WERI-Rb-1 (cell line): Measurements from ENCODE around the gene ALOX12B.

Source experiments
- DNase-seq: peaks from one replicate; pipeline ENCODE4 v3.0.0-alpha.2; 2020
- H3K27ac ChIP-seq: fragments of 250-450 bp; sonication (Bioruptor Pico); 2 replicates; pipeline ENCODE4 v1.5.1; 2020; ENCODE audit warnings: mild to moderate bottlenecking, moderate library complexity
- H3K27me3 ChIP-seq: fragments of 250-450 bp; sonication (Bioruptor Pico); 2 replicates; pipeline ENCODE4 v1.5.1; 2021; ENCODE audit warnings: mild to moderate bottlenecking, low read depth, moderate library complexity; ENCODE audit not compliant: insufficient read depth, severe bottlenecking
- H3K36me3 ChIP-seq: fragments of 250-450 bp; sonication (Bioruptor Pico); 2 replicates; pipeline ENCODE4 v1.5.1; 2020; ENCODE audit warnings: mild to moderate bottlenecking, moderate library complexity
- H3K4me3 ChIP-seq: 2 replicates; pipeline ENCODE4 v1.5.1; 2011; ENCODE audit warnings: low read depth, mild to moderate bottlenecking, control low read depth, low read length
- H3K9me3 ChIP-seq: fragments of 250-450 bp; sonication (Bioruptor Pico); 2 replicates; pipeline ENCODE4 v1.5.1; 2021; ENCODE audit warnings: mild to moderate bottlenecking, moderate library complexity; ENCODE audit not compliant: severe bottlenecking
- TF ChIP-seq, protein P1 (sequence below): IDR thresholded peaks from 2 replicates; pipeline ENCODE4 v1.5.1; 2011; ENCODE audit warnings: low read depth, mild to moderate bottlenecking, control low read depth, inconsistent platforms, low read length

ALOX12B gene

DNA sequence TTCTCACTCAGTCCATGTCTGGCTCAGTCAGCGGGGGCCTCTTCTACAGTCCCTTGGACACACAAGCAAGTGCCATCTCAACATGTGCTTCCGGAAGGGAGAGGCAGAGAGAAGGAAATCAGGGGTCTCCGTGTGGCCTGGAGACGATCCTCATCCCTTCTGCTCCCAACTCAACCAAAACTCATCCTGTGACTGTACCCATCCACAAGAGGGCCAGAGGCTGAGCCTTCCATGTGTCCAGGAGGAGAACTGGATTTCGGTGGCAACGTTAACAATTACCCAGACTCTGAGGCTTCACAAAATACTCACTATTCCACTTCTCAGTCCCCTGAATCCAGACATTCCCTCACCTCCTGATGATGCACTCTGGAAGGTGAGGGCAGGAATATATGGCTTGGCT is 7.8 kb upstream of the ALOX12B start:
- Histone ChIP-seq H3K4me3 (no peak overlapping the region), H3K9me3 (no peaks in the 10 kb centered on the region), H3K27ac (no peak overlapping the region), H3K36me3 (no peaks in the 10 kb centered on the region), H3K27me3 (no peaks in the 10 kb centered on the region)
- TF ChIP-seq, protein P1, sequence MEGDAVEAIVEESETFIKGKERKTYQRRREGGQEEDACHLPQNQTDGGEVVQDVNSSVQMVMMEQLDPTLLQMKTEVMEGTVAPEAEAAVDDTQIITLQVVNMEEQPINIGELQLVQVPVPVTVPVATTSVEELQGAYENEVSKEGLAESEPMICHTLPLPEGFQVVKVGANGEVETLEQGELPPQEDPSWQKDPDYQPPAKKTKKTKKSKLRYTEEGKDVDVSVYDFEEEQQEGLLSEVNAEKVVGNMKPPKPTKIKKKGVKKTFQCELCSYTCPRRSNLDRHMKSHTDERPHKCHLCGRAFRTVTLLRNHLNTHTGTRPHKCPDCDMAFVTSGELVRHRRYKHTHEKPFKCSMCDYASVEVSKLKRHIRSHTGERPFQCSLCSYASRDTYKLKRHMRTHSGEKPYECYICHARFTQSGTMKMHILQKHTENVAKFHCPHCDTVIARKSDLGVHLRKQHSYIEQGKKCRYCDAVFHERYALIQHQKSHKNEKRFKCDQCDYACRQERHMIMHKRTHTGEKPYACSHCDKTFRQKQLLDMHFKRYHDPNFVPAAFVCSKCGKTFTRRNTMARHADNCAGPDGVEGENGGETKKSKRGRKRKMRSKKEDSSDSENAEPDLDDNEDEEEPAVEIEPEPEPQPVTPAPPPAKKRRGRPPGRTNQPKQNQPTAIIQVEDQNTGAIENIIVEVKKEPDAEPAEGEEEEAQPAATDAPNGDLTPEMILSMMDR = no peak
- DNase-seq = no peak

DNA sequence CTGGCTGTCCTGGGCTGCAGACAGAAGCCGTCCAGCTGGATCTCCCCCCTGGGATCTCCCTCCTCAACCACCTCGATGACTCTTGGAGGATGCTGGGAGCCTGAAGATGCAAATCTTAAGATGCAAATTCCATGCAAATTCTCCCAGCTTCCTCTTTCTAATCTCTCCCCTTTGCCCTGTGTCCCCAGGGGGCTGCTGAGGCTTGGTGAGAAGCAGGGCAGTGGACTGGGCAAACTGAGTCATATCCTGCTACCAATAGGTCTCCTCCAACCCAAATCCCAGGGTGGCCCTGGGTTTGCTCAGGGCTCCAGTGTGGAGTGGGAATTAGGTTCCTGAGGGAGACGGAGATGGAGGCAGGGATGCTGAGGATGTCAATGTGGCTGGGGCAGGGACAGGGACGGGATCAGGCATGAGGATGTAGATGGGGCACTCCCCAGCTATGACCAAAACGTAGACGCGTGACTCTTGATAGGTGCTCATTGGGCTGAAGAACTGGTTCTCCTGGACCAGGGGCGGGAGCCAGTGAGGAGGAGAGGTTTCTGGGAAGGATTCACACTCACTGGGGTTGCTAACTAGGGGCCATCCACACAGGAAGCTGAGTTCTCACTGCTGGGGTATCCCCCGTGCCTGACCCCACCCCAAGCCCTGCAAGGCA is 3.6 kb upstream of the ALOX12B start:
- Histone ChIP-seq H3K36me3 (no peaks in the 10 kb centered on the region), H3K9me3 (no peaks in the 10 kb centered on the region), H3K4me3 (no peak overlapping the region), H3K27ac (no peak overlapping the region), H3K27me3 (no peaks in the 10 kb centered on the region)
- TF ChIP-seq, protein P1 = no peak
- DNase-seq = no peak

DNA sequence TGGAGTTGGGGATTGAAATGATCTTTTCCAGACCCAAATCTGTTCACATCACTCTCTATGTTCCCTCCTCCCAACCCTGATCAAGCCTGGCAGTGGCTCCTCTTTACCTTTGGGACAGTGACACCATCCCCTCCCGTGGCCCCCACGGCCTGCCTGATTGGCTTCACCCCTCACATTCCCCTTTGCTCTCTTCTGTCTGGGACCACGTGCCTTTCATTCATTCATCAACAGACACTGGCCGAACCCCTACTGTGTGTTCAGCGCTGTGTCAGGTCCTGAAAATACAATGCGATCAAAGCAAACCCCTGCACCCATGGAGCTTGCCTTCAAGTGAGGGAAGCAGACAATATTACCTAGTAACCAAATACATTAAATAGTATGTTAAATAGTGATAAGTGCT is 2.2 kb upstream of the ALOX12B start:
- no peak for DNase-seq
- H3K27ac ChIP-seq = no peak overlapping the region
- no peaks in the 10 kb centered on the region for H3K9me3 ChIP-seq
- no peaks in the 10 kb centered on the region for H3K36me3 ChIP-seq
- TF ChIP-seq, protein P1 = no peak
- H3K27me3 ChIP-seq = no peaks in the 10 kb centered on the region
- no peak overlapping the region for H3K4me3 ChIP-seq

DNA sequence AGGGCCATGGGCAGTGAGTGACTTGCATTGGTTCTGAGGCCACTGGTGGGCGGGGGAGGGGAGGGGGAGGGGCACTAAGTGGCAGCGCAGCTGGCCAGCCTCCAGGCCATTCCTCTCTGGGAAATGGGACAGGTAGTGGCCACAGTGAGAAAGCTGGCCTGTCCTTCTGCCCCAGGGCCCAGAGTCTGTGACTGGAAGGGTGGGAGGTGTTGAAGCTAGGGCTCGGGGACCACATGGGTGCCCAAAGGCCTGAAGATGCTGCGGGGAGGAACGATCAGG is 375 bp upstream of the ALOX12B start:
- TF ChIP-seq, protein P1 = no peak
- no peaks in the 10 kb centered on the region for H3K36me3 ChIP-seq
- no peak overlapping the region for H3K27ac ChIP-seq
- DNase-seq = no peak
- H3K4me3 ChIP-seq = no peak overlapping the region
- H3K27me3 ChIP-seq = no peaks in the 10 kb centered on the region
- no peaks in the 10 kb centered on the region for H3K9me3 ChIP-seq

DNA sequence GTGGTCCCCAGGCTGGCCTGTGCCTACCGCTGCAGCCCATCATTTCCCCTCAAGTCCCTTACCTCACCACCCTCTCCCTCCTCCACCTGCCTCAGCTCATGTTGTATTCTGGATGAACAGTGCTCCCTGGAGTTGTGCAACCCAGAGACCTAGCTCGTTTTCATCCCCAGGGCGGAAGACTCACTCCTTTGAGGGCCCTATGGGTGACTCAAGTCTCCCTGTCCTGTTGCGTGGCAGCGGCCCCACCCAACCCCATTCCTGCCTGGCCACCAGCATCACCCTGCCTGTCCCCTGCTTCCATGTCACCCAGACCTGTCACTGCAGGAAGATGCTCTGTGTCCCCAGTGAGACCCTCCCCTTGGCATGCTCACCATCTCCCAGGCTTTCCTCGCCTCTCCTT is 3.3 kb downstream of the ALOX12B start:
- no peak for DNase-seq
- TF ChIP-seq, protein P1 = no peak
- H3K27me3 ChIP-seq = no peaks in the 10 kb centered on the region
- H3K4me3 ChIP-seq = no peak overlapping the region
- H3K27ac ChIP-seq = no peak overlapping the region
- no peaks in the 10 kb centered on the region for H3K36me3 ChIP-seq
- H3K9me3 ChIP-seq = no peaks in the 10 kb centered on the region

DNA sequence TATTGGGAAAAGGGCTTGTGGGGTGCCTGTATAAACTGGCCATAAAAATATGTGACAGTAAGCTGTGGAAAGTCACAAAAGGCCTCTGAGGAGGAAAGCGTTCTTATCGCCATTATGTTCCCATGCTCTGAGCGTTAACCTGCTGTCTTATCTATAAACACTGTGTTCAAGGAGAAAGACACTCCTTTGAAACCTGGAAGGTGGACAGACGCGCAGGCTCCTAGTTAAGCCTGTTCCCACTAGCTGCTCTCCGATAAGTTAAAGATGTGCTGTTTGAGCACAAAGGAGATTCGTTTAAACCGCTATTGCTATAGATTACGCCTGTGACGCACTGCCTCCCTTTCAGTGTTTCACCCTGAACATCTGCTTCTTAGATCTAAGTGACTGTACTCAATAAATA is 5.2 kb downstream of the ALOX12B start:
- TF ChIP-seq, protein P1 = no peak
- H3K27me3 ChIP-seq = no peaks in the 10 kb centered on the region
- no peak overlapping the region for H3K27ac ChIP-seq
- H3K36me3 ChIP-seq = no peaks in the 10 kb centered on the region
- no peak overlapping the region for H3K4me3 ChIP-seq
- no peak for DNase-seq
- H3K9me3 ChIP-seq = no peaks in the 10 kb centered on the region
